ENCODE results near the gene INPP5D. TPM values are rescaled to one million over a fixed set of nuclear protein-coding genes. Genes with fewer than 3 reads are reported as not detected.
A peak's percentile ranks its signal among the peaks of the same experiment; 100 is the strongest.

The INPP5D gene
- total and polyA plus RNA-seq, 2 donors (not counting 1 experiment from before 2014, with no cell fraction given), result 0.01 to 0.33 TPM

DNA sequence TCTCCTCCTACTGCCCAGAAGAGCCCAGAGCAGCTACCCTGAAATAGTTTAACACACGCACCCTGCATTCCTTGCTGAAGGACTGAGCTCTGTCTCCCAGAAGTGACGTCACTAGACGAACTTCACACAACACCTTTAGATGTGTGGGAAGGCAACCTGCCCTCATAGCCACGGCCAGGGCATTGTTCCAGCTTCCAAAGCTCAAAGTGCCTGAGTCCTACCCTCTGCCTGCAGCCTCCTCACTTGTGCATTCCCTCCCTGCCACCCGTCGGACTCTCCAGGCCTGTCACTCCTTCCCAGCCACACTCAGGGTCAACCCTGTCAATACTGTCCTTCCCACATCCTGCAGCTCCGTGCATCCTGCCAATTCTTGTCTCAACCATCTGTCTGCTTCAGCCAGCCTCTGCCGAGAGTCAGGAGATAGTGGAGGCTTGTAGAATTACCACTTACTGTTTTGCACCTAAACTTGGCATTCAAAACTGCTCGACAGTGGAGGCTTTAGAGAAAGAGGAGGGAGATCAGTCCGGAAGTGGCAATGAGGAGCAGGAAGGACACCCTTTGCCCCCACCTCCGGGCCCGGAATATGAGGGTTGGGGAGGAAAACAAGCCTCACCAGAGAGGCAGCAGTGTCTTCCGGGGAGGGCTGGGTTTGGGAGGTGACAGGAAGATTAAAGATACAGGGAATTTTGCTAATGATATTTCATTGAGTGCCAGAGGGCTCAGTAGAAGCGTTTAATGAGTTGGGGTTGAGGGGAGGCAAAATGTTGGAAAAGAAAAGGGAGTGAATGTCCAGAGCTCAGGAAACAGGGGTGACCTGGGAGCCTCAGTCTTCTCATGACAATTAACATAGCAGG lies 119.1 kb downstream of the INPP5D start:
- Histone ChIP-seq H3K9me3 (ENCODE audit: control insufficient read depth, insufficient read depth, low read depth, low read length) (no peaks in the 10 kb centered on the region), H3K27ac (ENCODE audit: insufficient read depth, low read length) (no peak overlapping the region), H2AFZ (ENCODE audit: low read length) (no peak overlapping the region), H3K4me2 (ENCODE audit: extremely low read depth, insufficient read depth, low read length) (no peak overlapping the region), H3K4me3 (replicated peaks in 1 of 4; ENCODE audit: control extremely low read depth in 1 of 4, insufficient read depth in 1 of 4, low read depth in 3 of 4, low read length in 4 of 4) (no peak overlapping the region), H4K20me1 (ENCODE audit: control insufficient read depth, extremely low read depth, insufficient read depth, low read length) (no peaks in the 10 kb centered on the region), H3K4me1 (ENCODE audit: control insufficient read depth, extremely low read depth, insufficient read depth, low read length) (no peaks in the 10 kb centered on the region), H3K27me3 (ENCODE audit: control insufficient read depth, insufficient read depth, low read length) (peaks cover 2% of the 10 kb centered on the region), H3K9ac (ENCODE audit: insufficient read depth, low read length) (no peak overlapping the region), H3K79me2 (ENCODE audit: control insufficient read depth, insufficient read depth, low read length) (no peaks in the 10 kb centered on the region), H3K36me3 (ENCODE audit: control insufficient read depth, insufficient read depth, low read length) (no peaks in the 10 kb centered on the region)
- DNase-seq (ENCODE audit: low read depth in 2 of 2), result peak in 1 of 2 donors; percentile 26
- TF ChIP-seq EZH2 (IDR thresholded peaks at IDR 0.05; ENCODE audit: low read length, missing control alignments), result no peak
- TF ChIP-seq, protein P1, sequence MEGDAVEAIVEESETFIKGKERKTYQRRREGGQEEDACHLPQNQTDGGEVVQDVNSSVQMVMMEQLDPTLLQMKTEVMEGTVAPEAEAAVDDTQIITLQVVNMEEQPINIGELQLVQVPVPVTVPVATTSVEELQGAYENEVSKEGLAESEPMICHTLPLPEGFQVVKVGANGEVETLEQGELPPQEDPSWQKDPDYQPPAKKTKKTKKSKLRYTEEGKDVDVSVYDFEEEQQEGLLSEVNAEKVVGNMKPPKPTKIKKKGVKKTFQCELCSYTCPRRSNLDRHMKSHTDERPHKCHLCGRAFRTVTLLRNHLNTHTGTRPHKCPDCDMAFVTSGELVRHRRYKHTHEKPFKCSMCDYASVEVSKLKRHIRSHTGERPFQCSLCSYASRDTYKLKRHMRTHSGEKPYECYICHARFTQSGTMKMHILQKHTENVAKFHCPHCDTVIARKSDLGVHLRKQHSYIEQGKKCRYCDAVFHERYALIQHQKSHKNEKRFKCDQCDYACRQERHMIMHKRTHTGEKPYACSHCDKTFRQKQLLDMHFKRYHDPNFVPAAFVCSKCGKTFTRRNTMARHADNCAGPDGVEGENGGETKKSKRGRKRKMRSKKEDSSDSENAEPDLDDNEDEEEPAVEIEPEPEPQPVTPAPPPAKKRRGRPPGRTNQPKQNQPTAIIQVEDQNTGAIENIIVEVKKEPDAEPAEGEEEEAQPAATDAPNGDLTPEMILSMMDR (conservative IDR thresholded peaks at IDR 0.05 in 1 of 2, IDR thresholded peaks at IDR 0.05 in 1 of 2; ENCODE audit: low read depth in 1 of 2, low read length in 2 of 2), result no peak

DNA sequence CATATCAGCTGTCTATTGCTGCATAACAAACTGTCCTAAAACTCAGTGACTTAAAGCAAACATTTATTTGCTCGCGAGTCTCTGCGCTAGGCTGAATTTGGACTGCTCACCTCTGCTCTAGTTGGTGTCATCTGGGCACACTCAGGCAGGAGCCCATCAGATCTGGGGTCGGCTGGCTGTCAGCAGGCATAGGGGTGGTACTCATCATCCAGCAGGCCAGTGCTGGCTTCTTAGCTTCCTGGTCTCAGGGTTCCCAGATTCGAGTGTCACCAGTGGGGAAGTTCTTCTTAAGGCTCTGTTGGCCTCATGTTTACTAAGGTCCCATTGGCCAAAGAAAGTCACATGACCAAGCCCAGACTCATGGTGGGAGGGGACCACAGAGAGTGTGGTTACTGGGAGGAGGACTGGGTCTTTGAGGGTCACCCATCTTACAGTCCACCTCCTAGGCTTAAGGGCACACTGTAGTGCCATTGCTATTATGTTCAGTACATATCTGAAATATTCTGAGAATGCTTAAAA lies 119.8 kb downstream of the INPP5D start:
- DNase-seq (ENCODE audit: low read depth in 2 of 2), result no peak
- H3K27ac ChIP-seq (ENCODE audit: insufficient read depth, low read length), result no peak overlapping the region
- no peaks in the 10 kb centered on the region for H3K36me3 ChIP-seq (ENCODE audit: control insufficient read depth, insufficient read depth, low read length)
- TF ChIP-seq, protein P1 (conservative IDR thresholded peaks at IDR 0.05 in 1 of 2, IDR thresholded peaks at IDR 0.05 in 1 of 2; ENCODE audit: low read depth in 1 of 2, low read length in 2 of 2), result no peak
- TF ChIP-seq EZH2 (IDR thresholded peaks at IDR 0.05; ENCODE audit: low read length, missing control alignments), result no peak
- H2AFZ ChIP-seq (ENCODE audit: low read length), result no peak overlapping the region
- no peak overlapping the region for H3K4me3 ChIP-seq (replicated peaks in 1 of 4; ENCODE audit: control extremely low read depth in 1 of 4, insufficient read depth in 1 of 4, low read depth in 3 of 4, low read length in 4 of 4)
- H4K20me1 ChIP-seq (ENCODE audit: control insufficient read depth, extremely low read depth, insufficient read depth, low read length), result no peaks in the 10 kb centered on the region
- H3K9ac ChIP-seq (ENCODE audit: insufficient read depth, low read length), result no peak overlapping the region
- no peaks in the 10 kb centered on the region for H3K79me2 ChIP-seq (ENCODE audit: control insufficient read depth, insufficient read depth, low read length)
- H3K4me1 ChIP-seq (ENCODE audit: control insufficient read depth, extremely low read depth, insufficient read depth, low read length), result no peaks in the 10 kb centered on the region
- no peaks in the 10 kb centered on the region for H3K9me3 ChIP-seq (ENCODE audit: control insufficient read depth, insufficient read depth, low read depth, low read length)
- peaks cover 2% of the 10 kb centered on the region for H3K27me3 ChIP-seq (ENCODE audit: control insufficient read depth, insufficient read depth, low read length)
- no peak overlapping the region for H3K4me2 ChIP-seq (ENCODE audit: extremely low read depth, insufficient read depth, low read length)

DNA sequence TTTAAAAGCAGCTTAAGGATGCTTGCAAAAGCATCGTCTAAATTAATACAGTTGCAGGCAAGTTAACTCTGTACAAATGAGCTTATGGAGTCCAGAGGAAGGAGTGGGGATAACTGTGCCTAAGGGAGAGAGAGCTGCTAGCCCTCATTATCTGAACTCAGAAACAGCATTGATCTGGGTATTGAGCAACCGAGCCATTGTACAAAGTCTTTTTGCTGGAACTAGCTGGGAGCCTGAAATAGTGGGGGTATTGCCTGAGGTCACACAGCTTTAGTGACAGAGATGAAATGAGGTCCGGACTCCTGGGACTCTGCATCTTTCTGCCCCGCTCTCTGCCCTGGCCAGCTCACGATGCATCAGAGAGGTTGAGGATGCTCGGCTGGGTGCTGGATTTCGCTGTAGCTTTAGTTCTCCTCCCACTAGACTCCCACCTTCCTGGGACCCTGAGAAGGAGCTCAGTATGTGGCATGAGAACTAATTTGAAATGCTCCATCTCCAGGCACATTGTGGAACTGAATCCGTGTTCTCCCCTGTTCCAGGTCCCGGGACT lies 123.8 kb downstream of the INPP5D start:
- Histone ChIP-seq H3K36me3 (ENCODE audit: control insufficient read depth, insufficient read depth, low read length) (no peaks in the 10 kb centered on the region), H3K4me3 (replicated peaks in 1 of 4; ENCODE audit: control extremely low read depth in 1 of 4, insufficient read depth in 1 of 4, low read depth in 3 of 4, low read length in 4 of 4) (no peak overlapping the region), H3K9me3 (ENCODE audit: control insufficient read depth, insufficient read depth, low read depth, low read length) (no peaks in the 10 kb centered on the region), H4K20me1 (ENCODE audit: control insufficient read depth, extremely low read depth, insufficient read depth, low read length) (no peaks in the 10 kb centered on the region), H2AFZ (ENCODE audit: low read length) (no peak overlapping the region), H3K4me1 (ENCODE audit: control insufficient read depth, extremely low read depth, insufficient read depth, low read length) (no peaks in the 10 kb centered on the region), H3K27me3 (ENCODE audit: control insufficient read depth, insufficient read depth, low read length) (peaks cover 2% of the 10 kb centered on the region), H3K4me2 (ENCODE audit: extremely low read depth, insufficient read depth, low read length) (no peak overlapping the region), H3K9ac (ENCODE audit: insufficient read depth, low read length) (no peak overlapping the region), H3K79me2 (ENCODE audit: control insufficient read depth, insufficient read depth, low read length) (no peaks in the 10 kb centered on the region), H3K27ac (ENCODE audit: insufficient read depth, low read length) (no peak overlapping the region)
- TF ChIP-seq, protein P1 (conservative IDR thresholded peaks at IDR 0.05 in 1 of 2, IDR thresholded peaks at IDR 0.05 in 1 of 2; ENCODE audit: low read depth in 1 of 2, low read length in 2 of 2), result no peak
- TF ChIP-seq EZH2 (IDR thresholded peaks at IDR 0.05; ENCODE audit: low read length, missing control alignments), result no peak
- no peak for DNase-seq (ENCODE audit: low read depth in 2 of 2)

Measured in fibroblast of lung (primary cell).